CD8-positive, alpha-beta memory T cell (primary cell): ENCODE results near the gene ATP2B3. TPM values are rescaled to one million over a fixed set of nuclear protein-coding genes. Genes with fewer than 3 reads are reported as not detected.

Experiments used
- CTCF ChIA-PET: fragments of 350-600 bp; sonication (Branson Sonifier 250); formaldehyde crosslinking; loops from one replicate; lab custom pipeline; 2021; ENCODE audit warnings: antibody characterized with exemption; lab: Charles Lee
- POLR2A ChIA-PET: fragments of 350-600 bp; sonication (Branson Sonifier 250); formaldehyde crosslinking; loops from one replicate; lab custom pipeline; 2021; ENCODE audit warnings: antibody characterized with exemption; lab: Charles Lee
- DNase-seq, 5 donors: peaks; one replicate each; pipeline versions ENCODE4 v3.0.0 to v3.0.0-alpha.2; 2020 to 2022; ENCODE audit warnings: mixed read lengths in 1 of 5
- H3K27ac ChIP-seq: one replicate; pipeline ENCODE4 v1.7.0; 2013; ENCODE audit warnings: low read depth, mild to moderate bottlenecking, low read length, moderate library complexity
- H3K27me3 ChIP-seq: 2 replicates; pipeline ENCODE4 v1.7.0; 2013; ENCODE audit warnings: low read length, mild to moderate bottlenecking; ENCODE audit not compliant: insufficient read depth, poor library complexity, severe bottlenecking
- H3K36me3 ChIP-seq: 2 replicates; pipeline ENCODE4 v1.7.0; 2013; ENCODE audit warnings: mild to moderate bottlenecking, low read length, moderate library complexity; ENCODE audit not compliant: insufficient read depth
- H3K4me1 ChIP-seq: 2 replicates; pipeline ENCODE4 v1.7.0; 2013; ENCODE audit warnings: mild to moderate bottlenecking, low read length, moderate library complexity; ENCODE audit not compliant: insufficient read depth
- H3K4me3 ChIP-seq: 2 replicates; pipeline ENCODE4 v1.7.0; 2013; ENCODE audit warnings: mild to moderate bottlenecking, low read length
- H3K9me3 ChIP-seq: 2 replicates; pipeline ENCODE4 v1.7.0; 2013; ENCODE audit warnings: mild to moderate bottlenecking, low read length
- H3K27ac Mint-ChIP-seq, 8 donors: one replicate each; pipeline ENCODE4 v1.8.0; 2020 to 2021; ENCODE audit warnings: mixed read lengths in 8 of 8, mild to moderate bottlenecking in 6 of 8, inconsistent platforms in 3 of 8, moderate library complexity in 3 of 8
- H3K27me3 Mint-ChIP-seq, 2 donors: one replicate each; pipeline ENCODE4 v1.8.0; 2020 to 2021; ENCODE audit warnings: mixed read lengths in 2 of 2, mild to moderate bottlenecking in 1 of 2, moderate library complexity in 1 of 2
- H3K36me3 Mint-ChIP-seq, 3 donors: one replicate each; pipeline ENCODE4 v1.8.0; 2020 to 2021; ENCODE audit warnings: mixed read lengths in 3 of 3, inconsistent platforms in 1 of 3, mild to moderate bottlenecking in 1 of 3
- H3K4me1 Mint-ChIP-seq, 3 donors: one replicate each; pipeline ENCODE4 v1.8.0; 2020 to 2021; ENCODE audit warnings: mixed read lengths in 3 of 3, inconsistent platforms in 1 of 3, mild to moderate bottlenecking in 1 of 3
- H3K4me3 Mint-ChIP-seq, 7 donors: one replicate each; pipeline ENCODE4 v1.8.0; 2020 to 2021; ENCODE audit warnings: mixed read lengths in 7 of 7, mild to moderate bottlenecking in 6 of 7, moderate library complexity in 4 of 7, inconsistent platforms in 2 of 7
- H3K9me3 Mint-ChIP-seq, 5 donors: one replicate each; pipeline ENCODE4 v1.8.0; 2020 to 2022; ENCODE audit warnings: mixed read lengths in 5 of 5, mild to moderate bottlenecking in 3 of 5, moderate library complexity in 2 of 5, inconsistent platforms in 1 of 5
- polyA plus RNA-seq: library from polyadenylated mRNA; unstranded; fragments of 300-500 nt; fragmentation: Illumina TruSeq; gene quantifications from one replicate; pipeline ENCODE4 v1.2.3, GENCODE V29; 2021
- total RNA-seq, 2 experiments: library from RNA; stranded (reverse); gene quantifications; one replicate each; pipeline ENCODE4 v1.2.3, GENCODE V29; 2021

Gene ATP2B3
- total and polyA plus RNA-seq, 3 experiments from 2014 or later: not detected

GRCh38 chrX:153474718-153475117 lies 42.7 kb upstream of the ATP2B3 start:
- H3K36me3 Mint-ChIP-seq: no peaks in the 10 kb centered on the region
- H3K9me3 Mint-ChIP-seq: no peaks in the 10 kb centered on the region
- Histone ChIP-seq H3K4me3 (no peak overlapping the region), H3K4me1 (peaks cover 12% of the 10 kb centered on the region), H3K27ac (no peak overlapping the region), H3K9me3 (no peaks in the 10 kb centered on the region), H3K27me3 (no peaks in the 10 kb centered on the region), H3K36me3 (no peaks in the 10 kb centered on the region)
- peaks cover 0 to 4% of the 10 kb centered on the region in 2 donors for H3K27me3 Mint-ChIP-seq
- peak; percentile 35 to 67 (median 42) for DNase-seq
- H3K27ac Mint-ChIP-seq: no peak overlapping the region
- H3K4me3 Mint-ChIP-seq: no peak overlapping the region
- CTCF ChIA-PET: no interaction called here
- POLR2A ChIA-PET: no interaction called here
- H3K4me1 Mint-ChIP-seq: peaks cover 0 to 12% (median 10%) of the 10 kb centered on the region in 3 donors

GRCh38 chrX:153475271-153475670 lies 42.2 kb upstream of the ATP2B3 start:
- Mint-ChIP-seq H3K4me1 (peaks cover 0 to 10% (median 9%) of the 10 kb centered on the region in 3 donors), H3K9me3 (no peaks in the 10 kb centered on the region), H3K27me3 (peaks cover 0 to 4% of the 10 kb centered on the region in 2 donors), H3K36me3 (no peaks in the 10 kb centered on the region), H3K4me3 (peak overlapping the region in 6 of 7 donors; percentile 20 to 68 (median 54)), H3K27ac (peak overlapping the region in 1 of 8 donors; percentile 29)
- H3K36me3 ChIP-seq: no peaks in the 10 kb centered on the region
- POLR2A ChIA-PET: no interaction called here
- peaks cover 12% of the 10 kb centered on the region for H3K4me1 ChIP-seq
- no peak for DNase-seq
- H3K27ac ChIP-seq: no peak overlapping the region
- CTCF ChIA-PET: no interaction called here
- no peaks in the 10 kb centered on the region for H3K9me3 ChIP-seq
- no peaks in the 10 kb centered on the region for H3K27me3 ChIP-seq
- H3K4me3 ChIP-seq: no peak overlapping the region

- Histone ChIP-seq H3K36me3 (no peaks in the 10 kb centered on the region), H3K27me3 (no peaks in the 10 kb centered on the region), H3K4me1 (peaks cover 12% of the 10 kb centered on the region), H3K27ac (no peak overlapping the region), H3K9me3 (no peaks in the 10 kb centered on the region), H3K4me3 (no peak overlapping the region)
- peak overlapping the region in 4 of 7 donors; percentile 16 to 69 (median 35) for H3K4me3 Mint-ChIP-seq
- H3K4me1 Mint-ChIP-seq: peaks cover 0 to 10% (median 9%) of the 10 kb centered on the region in 3 donors
- H3K36me3 Mint-ChIP-seq: no peaks in the 10 kb centered on the region
- H3K9me3 Mint-ChIP-seq: no peaks in the 10 kb centered on the region
- POLR2A ChIA-PET: no interaction called here
- peak overlapping the region in 3 of 8 donors; percentile 49 to 61 (median 56) for H3K27ac Mint-ChIP-seq
- H3K27me3 Mint-ChIP-seq: peaks cover 0 to 4% of the 10 kb centered on the region in 2 donors
- CTCF ChIA-PET: no interaction called here
- DNase-seq: no peak
Observed at GRCh38 chrX:153475751-153476281, 41.6 kb upstream of the ATP2B3 start.

- H3K4me1 Mint-ChIP-seq: peaks cover 0 to 4% (median 4%) of the 10 kb centered on the region in 3 donors
- H3K36me3 Mint-ChIP-seq: no peaks in the 10 kb centered on the region
- peaks cover 5% of the 10 kb centered on the region for H3K4me1 ChIP-seq
- H3K4me3 ChIP-seq: no peak overlapping the region
- ChIA-PET CTCF (no interaction called here), POLR2A (no interaction called here)
- peaks cover 0 to 4% of the 10 kb centered on the region in 2 donors for H3K27me3 Mint-ChIP-seq
- no peaks in the 10 kb centered on the region for H3K27me3 ChIP-seq
- H3K27ac Mint-ChIP-seq: no peak overlapping the region
- no peak overlapping the region for H3K27ac ChIP-seq
- H3K9me3 ChIP-seq: no peaks in the 10 kb centered on the region
- no peaks in the 10 kb centered on the region for H3K36me3 ChIP-seq
- H3K4me3 Mint-ChIP-seq: no peak overlapping the region
- DNase-seq: no peak
- no peaks in the 10 kb centered on the region for H3K9me3 Mint-ChIP-seq
Observed at GRCh38 chrX:153476666-153477363, 40.6 kb upstream of the ATP2B3 start.

- ChIA-PET CTCF (no interaction called here), POLR2A (no interaction called here)
- peaks cover 0 to 4% (median 4%) of the 10 kb centered on the region in 3 donors for H3K4me1 Mint-ChIP-seq
- H3K4me3 ChIP-seq: no peak overlapping the region
- no peaks in the 10 kb centered on the region for H3K9me3 ChIP-seq
- H3K4me3 Mint-ChIP-seq: no peak overlapping the region
- no peaks in the 10 kb centered on the region for H3K9me3 Mint-ChIP-seq
- H3K36me3 Mint-ChIP-seq: no peaks in the 10 kb centered on the region
- DNase-seq: no peak
- peaks cover 0 to 4% of the 10 kb centered on the region in 2 donors for H3K27me3 Mint-ChIP-seq
- H3K27me3 ChIP-seq: no peaks in the 10 kb centered on the region
- peaks cover 5% of the 10 kb centered on the region for H3K4me1 ChIP-seq
- no peak overlapping the region for H3K27ac ChIP-seq
- H3K36me3 ChIP-seq: no peaks in the 10 kb centered on the region
- no peak overlapping the region for H3K27ac Mint-ChIP-seq
Observed at GRCh38 chrX:153477364-153477857, 40.0 kb upstream of the ATP2B3 start.

- Histone ChIP-seq H3K36me3 (no peaks in the 10 kb centered on the region), H3K9me3 (no peaks in the 10 kb centered on the region), H3K27me3 (no peaks in the 10 kb centered on the region), H3K4me3 (no peak overlapping the region), H3K27ac (no peak overlapping the region), H3K4me1 (peaks cover 5% of the 10 kb centered on the region)
- Mint-ChIP-seq H3K27ac (no peak overlapping the region), H3K4me1 (peaks cover 0 to 4% (median 4%) of the 10 kb centered on the region in 3 donors), H3K36me3 (no peaks in the 10 kb centered on the region), H3K4me3 (no peak overlapping the region), H3K9me3 (no peaks in the 10 kb centered on the region), H3K27me3 (peaks cover 0 to 4% of the 10 kb centered on the region in 2 donors)
- ChIA-PET CTCF (no interaction called here), POLR2A (no interaction called here)
- no peak for DNase-seq
Observed at GRCh38 chrX:153477901-153478300, 39.5 kb upstream of the ATP2B3 start.

GRCh38 chrX:153478746-153479145 lies 38.7 kb upstream of the ATP2B3 start:
- peaks cover 0 to 4% (median 2%) of the 10 kb centered on the region in 3 donors for H3K4me1 Mint-ChIP-seq
- POLR2A ChIA-PET: no interaction called here
- DNase-seq: no peak
- Histone ChIP-seq H3K4me3 (no peak overlapping the region), H3K27ac (no peak overlapping the region), H3K4me1 (peaks cover 5% of the 10 kb centered on the region), H3K9me3 (no peaks in the 10 kb centered on the region), H3K36me3 (no peaks in the 10 kb centered on the region), H3K27me3 (no peaks in the 10 kb centered on the region)
- CTCF ChIA-PET: interaction anchor here (1.8 kb wide), 1 partner anchor 28 kb away, joined by 7 read pairs; no protein-coding TSS in a partner anchor
- no peak overlapping the region for H3K4me3 Mint-ChIP-seq
- peaks cover 0 to 4% of the 10 kb centered on the region in 2 donors for H3K27me3 Mint-ChIP-seq
- H3K36me3 Mint-ChIP-seq: no peaks in the 10 kb centered on the region
- H3K9me3 Mint-ChIP-seq: no peaks in the 10 kb centered on the region
- no peak overlapping the region for H3K27ac Mint-ChIP-seq

GRCh38 chrX:153481043-153481442 lies 36.4 kb upstream of the ATP2B3 start:
- Mint-ChIP-seq H3K27ac (no peak overlapping the region), H3K9me3 (no peaks in the 10 kb centered on the region), H3K4me3 (no peak overlapping the region), H3K27me3 (peaks cover 0 to 1% of the 10 kb centered on the region in 2 donors), H3K4me1 (no peaks in the 10 kb centered on the region), H3K36me3 (no peaks in the 10 kb centered on the region)
- no peaks in the 10 kb centered on the region for H3K9me3 ChIP-seq
- ChIA-PET CTCF (no interaction called here), POLR2A (no interaction called here)
- no peak for DNase-seq
- no peaks in the 10 kb centered on the region for H3K27me3 ChIP-seq
- H3K4me3 ChIP-seq: no peak overlapping the region
- no peak overlapping the region for H3K27ac ChIP-seq
- no peaks in the 10 kb centered on the region for H3K36me3 ChIP-seq
- no peaks in the 10 kb centered on the region for H3K4me1 ChIP-seq
